OCI-LY7 (cell line): ENCODE data around the gene FMNL2. TPM values are rescaled to one million over a fixed set of nuclear protein-coding genes. Genes with fewer than 3 reads are reported as not detected.

Experiments
- BruUV-seq: library from RNA; stranded (reverse); fragments of 400-500 nt; replicated peaks from 2 replicates; lab custom pipeline; 2021; lab: Mats Ljungman, UMichigan
- CTCF ChIA-PET: fragments of 300-600 bp; sonication (Branson Sonifier 250); formaldehyde crosslinking; loops from one replicate; lab custom pipeline; 2022; ENCODE audit warnings: antibody characterized with exemption; ENCODE audit not compliant: unreplicated experiment; lab: Charles Lee
- POLR2A ChIA-PET: fragments of 300-600 bp; sonication (Branson Sonifier 250); formaldehyde crosslinking; loops from one replicate; lab custom pipeline; 2022; ENCODE audit warnings: antibody characterized with exemption; lab: Charles Lee
- DNase-seq: peaks from one replicate; pipeline ENCODE4 v3.0.0-alpha.2; 2015; ENCODE audit warnings: low spot score
- H2AFZ ChIP-seq: fragments of 200-600 bp; sonication (generic), shearing (Covaris generic); 2 replicates; pipeline ENCODE4 v1.6.1; 2014; ENCODE audit warnings: mild to moderate bottlenecking, antibody characterized with exemption, low read length, moderate library complexity
- H3K27ac ChIP-seq: fragments of 200-600 bp; sonication (generic); 2 replicates; pipeline ENCODE4 v1.5.1; 2014; ENCODE audit warnings: mixed run types, low read depth, mild to moderate bottlenecking, moderate library complexity, low read length, inconsistent platforms; ENCODE audit not compliant: poor library complexity, severe bottlenecking
- H3K36me3 ChIP-seq: fragments of 200-600 bp; sonication (generic); 2 replicates; pipeline ENCODE4 v1.6.1; 2014; ENCODE audit warnings: mild to moderate bottlenecking, antibody characterized with exemption, low read length, moderate library complexity, mixed read lengths; ENCODE audit not compliant: insufficient read depth
- H3K4me1 ChIP-seq: fragments of 200-600 bp; sonication (generic); 2 replicates; pipeline ENCODE4 v1.5.1; 2014; ENCODE audit warnings: mild to moderate bottlenecking, low read length; ENCODE audit not compliant: insufficient read depth, poor library complexity, severe bottlenecking
- H3K4me2 ChIP-seq: fragments of 200-600 bp; sonication (generic); 2 replicates; pipeline ENCODE4 v1.6.1; 2014; ENCODE audit warnings: mild to moderate bottlenecking, low read length
- H3K4me3 ChIP-seq: fragments of 200-600 bp; sonication (generic); 2 replicates; pipeline ENCODE4 v1.5.1; 2014; ENCODE audit warnings: mild to moderate bottlenecking, low read depth, low read length; ENCODE audit not compliant: poor library complexity, severe bottlenecking
- H3K79me2 ChIP-seq: fragments of 200-600 bp; sonication (generic); 2 replicates; pipeline ENCODE4 v1.6.1; 2016; ENCODE audit warnings: low read depth, mild to moderate bottlenecking, low read length, moderate library complexity, mixed read lengths; ENCODE audit not compliant: insufficient read depth
- H3K9me2 ChIP-seq: fragments of 200-600 bp; sonication (generic); 2 replicates; pipeline ENCODE4 v1.6.1; 2016; ENCODE audit warnings: mild to moderate bottlenecking, low read length, mixed read lengths; ENCODE audit not compliant: insufficient read depth
- H3K9me3 ChIP-seq: fragments of 200-600 bp; sonication (generic); 2 replicates; pipeline ENCODE4 v1.6.1; 2014; ENCODE audit warnings: mild to moderate bottlenecking, mixed run types, low read length, mixed read lengths
- H4K20me1 ChIP-seq: fragments of 200-600 bp; sonication (generic); 2 replicates; pipeline ENCODE4 v1.6.1; 2014; ENCODE audit warnings: mild to moderate bottlenecking, antibody characterized with exemption, low read length, moderate library complexity, mixed read lengths; ENCODE audit not compliant: insufficient read depth
- CTCF ChIP-seq: fragments of 200-600 bp; sonication (generic); conservative IDR thresholded peaks from 2 replicates; pipeline ENCODE4 v1.5.1; 2014; ENCODE audit warnings: mild to moderate bottlenecking, antibody characterized with exemption, low read length, moderate library complexity, mixed read lengths
- EZH2phosphoT487 ChIP-seq: fragments of 200-600 bp; sonication (generic); IDR thresholded peaks from 2 replicates; pipeline ENCODE4 v1.6.1; 2018; ENCODE audit warnings: low read depth, borderline replicate concordance, mild to moderate bottlenecking, mixed run types, antibody characterized with exemption, low read length, moderate library complexity, mixed read lengths
- intact Hi-C: fragments of 100-400 bp; cut with micrococcal nuclease; formaldehyde crosslinking; loops from one replicate; pipeline ENCODE4 v1.10.0; 2022; ENCODE audit not compliant: unreplicated experiment
- total RNA-seq, 2 experiments: library from RNA; depleted of rRNA in 1 of 2; stranded (reverse); fragments of >200 nt in 1 of 2; shearing (Covaris generic) in 1 of 2; gene quantifications; 2 replicates each; pipeline ENCODE4 v1.2.3, GENCODE V29; 2014 to 2022

The FMNL2 gene
- total RNA-seq, 2 experiments from 2014 or later, result 0.03 to 0.21 TPM

- no TSS peak for BruUV-seq
- no peaks in the 10 kb centered on the region for H3K4me1 ChIP-seq
- H3K4me3 ChIP-seq, result no peak overlapping the region
- POLR2A ChIA-PET, result no interaction called here
- H3K4me2 ChIP-seq, result no peak overlapping the region
- no peak overlapping the region for H2AFZ ChIP-seq
- intact Hi-C loops, result no loop called here
- H3K9me3 ChIP-seq, result no peaks in the 10 kb centered on the region
- H3K9me2 ChIP-seq, result no peaks in the 10 kb centered on the region
- TF ChIP-seq CTCF (no peak), EZH2phosphoT487 (no peak)
- no peak for DNase-seq
- H3K79me2 ChIP-seq, result no peaks in the 10 kb centered on the region
- no peak overlapping the region for H3K27ac ChIP-seq
- H3K36me3 ChIP-seq, result no peaks in the 10 kb centered on the region
- H4K20me1 ChIP-seq, result no peaks in the 10 kb centered on the region
- CTCF ChIA-PET, result no interaction called here
These were observed 268.2 kb downstream of the FMNL2 start for GRCh38 chr2:152603166-152603565.

DNA sequence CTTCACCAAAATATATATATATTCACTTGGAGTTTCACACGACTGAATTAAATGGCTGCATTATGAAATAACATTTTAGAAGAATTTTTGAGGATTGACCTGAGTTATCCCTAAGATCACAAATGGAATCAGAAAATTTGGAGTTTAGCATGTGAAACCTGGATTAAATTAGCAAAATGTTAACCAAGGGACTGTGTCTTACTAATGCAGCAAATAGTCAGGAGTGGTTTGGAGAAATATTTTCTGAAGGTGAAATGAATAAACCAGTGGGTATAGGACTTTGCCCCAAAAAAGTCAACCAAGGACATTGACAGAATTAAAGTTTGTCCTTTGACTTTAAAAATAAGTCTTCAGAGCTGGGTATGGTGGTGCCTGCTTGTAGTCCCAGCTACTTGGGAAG is 271.1 kb downstream of the FMNL2 start:
- Histone ChIP-seq H3K4me2 (no peak overlapping the region), H2AFZ (no peak overlapping the region), H3K9me2 (no peaks in the 10 kb centered on the region), H3K27ac (no peak overlapping the region), H3K4me1 (no peaks in the 10 kb centered on the region), H3K4me3 (no peak overlapping the region), H3K79me2 (no peaks in the 10 kb centered on the region), H4K20me1 (no peaks in the 10 kb centered on the region), H3K36me3 (no peaks in the 10 kb centered on the region), H3K9me3 (no peaks in the 10 kb centered on the region)
- POLR2A ChIA-PET, result interaction anchor here (1.0 to 1.1 kb wide), 2 partner anchors 12 to 462 kb away, joined by 3 to 4 read pairs; no protein-coding TSS in a partner anchor
- BruUV-seq, result no TSS peak
- CTCF ChIA-PET, result no interaction called here
- intact Hi-C loops, result no loop called here
- no peak for TF ChIP-seq EZH2phosphoT487
- TF ChIP-seq CTCF, result no peak
- DNase-seq, result no peak

GRCh38 chr2:152606941-152607340 is 272.0 kb downstream of the FMNL2 start:
- no peak overlapping the region for H3K4me3 ChIP-seq
- H3K4me2 ChIP-seq, result no peak overlapping the region
- POLR2A ChIA-PET, result interaction anchor here (0.6 to 1.1 kb wide), 5 partner anchors 11 to 699 kb away, joined by 3 to 8 read pairs (median 4); no protein-coding TSS in a partner anchor
- H3K36me3 ChIP-seq, result no peaks in the 10 kb centered on the region
- TF ChIP-seq CTCF, result no peak
- no peak for TF ChIP-seq EZH2phosphoT487
- CTCF ChIA-PET, result no interaction called here
- no TSS peak for BruUV-seq
- H3K4me1 ChIP-seq, result peaks cover 4% of the 10 kb centered on the region
- DNase-seq, result no peak
- no peak overlapping the region for H2AFZ ChIP-seq
- H3K79me2 ChIP-seq, result no peaks in the 10 kb centered on the region
- no peaks in the 10 kb centered on the region for H3K9me2 ChIP-seq
- H4K20me1 ChIP-seq, result no peaks in the 10 kb centered on the region
- H3K9me3 ChIP-seq, result no peaks in the 10 kb centered on the region
- intact Hi-C loops, result no loop called here
- no peak overlapping the region for H3K27ac ChIP-seq
